PC-9 (cell line): Measurements from ENCODE around the gene CLIC6. TPM values are rescaled to one million over a fixed set of nuclear protein-coding genes. Genes with fewer than 3 reads are reported as not detected.

ENCODE experiments used
- Bru-seq: library from RNA; stranded (reverse); fragments of 400-500 nt; gene quantifications from one replicate; lab custom pipeline; 2021; lab: Mats Ljungman, UMichigan
- BruChase-seq, 2 experiments: library from RNA; stranded (reverse); fragments of 400-500 nt; gene quantifications; one replicate each; lab custom pipeline; 2021; lab: Mats Ljungman, UMichigan
- BruUV-seq: library from RNA; stranded (reverse); fragments of 400-500 nt; replicated peaks from 2 replicates; lab custom pipeline; 2021; lab: Mats Ljungman, UMichigan
- CTCF ChIA-PET: fragments of 300-600 bp; sonication (Branson Sonifier 250); formaldehyde crosslinking; loops from one replicate; lab custom pipeline; 2022; ENCODE audit warnings: antibody characterized with exemption; lab: Charles Lee
- POLR2A ChIA-PET: fragments of 300-600 bp; sonication (Branson Sonifier 250); formaldehyde crosslinking; loops from one replicate; lab custom pipeline; 2022; ENCODE audit warnings: antibody characterized with exemption; ENCODE audit not compliant: unreplicated experiment; lab: Charles Lee
- DNase-seq, 2 experiments: peaks; one replicate each; pipeline versions ENCODE4 v3.0.0 to v3.0.0-alpha.2; 2015 to 2022; ENCODE audit warnings: mixed read lengths in 1 of 2
- H2AFZ ChIP-seq: fragments of 200-600 bp; sonication (generic); 2 replicates; pipeline ENCODE4 v1.8.1; 2017; ENCODE audit warnings: antibody characterized with exemption
- H3F3A ChIP-seq: fragments of 200-600 bp; sonication (generic); 2 replicates; pipeline ENCODE4 v1.8.1; 2017; ENCODE audit warnings: antibody characterized with exemption, mild to moderate bottlenecking, low read depth; ENCODE audit not compliant: insufficient read depth
- H3K27ac ChIP-seq: fragments of 200-600 bp; sonication (generic); 2 replicates; pipeline ENCODE4 v1.6.1; 2016; ENCODE audit warnings: mixed run types
- H3K27me3 ChIP-seq: fragments of 200-600 bp; sonication (generic); 2 replicates; pipeline ENCODE4 v1.6.1; 2016; ENCODE audit warnings: low read depth, mixed run types; ENCODE audit not compliant: insufficient read depth
- H3K36me3 ChIP-seq: fragments of 200-600 bp; sonication (generic); 2 replicates; pipeline ENCODE4 v1.6.1; 2016; ENCODE audit warnings: low read depth, mixed run types
- H3K4me1 ChIP-seq: fragments of 200-600 bp; sonication (generic); replicated peaks from 2 replicates; pipeline ENCODE4 v1.6.1; 2016; ENCODE audit warnings: mixed run types; ENCODE audit not compliant: insufficient read depth
- H3K4me2 ChIP-seq: fragments of 200-600 bp; sonication (generic); 2 replicates; pipeline ENCODE4 v1.6.1; 2017; ENCODE audit warnings: mixed run types
- H3K4me3 ChIP-seq: fragments of 200-600 bp; sonication (generic); 2 replicates; pipeline ENCODE4 v1.6.1; 2016; ENCODE audit warnings: mixed run types
- H3K79me2 ChIP-seq: fragments of 200-600 bp; sonication (generic); 2 replicates; pipeline ENCODE4 v1.6.1; 2017; ENCODE audit warnings: low read depth, mixed run types
- H3K9me2 ChIP-seq: fragments of 200-600 bp; sonication (generic); 2 replicates; pipeline ENCODE4 v1.8.1; 2017; ENCODE audit warnings: mild to moderate bottlenecking; ENCODE audit not compliant: insufficient read depth
- H3K9me3 ChIP-seq: fragments of 200-600 bp; sonication (generic); 2 replicates; pipeline ENCODE4 v1.8.1; 2016; ENCODE audit warnings: low read depth; ENCODE audit not compliant: insufficient read depth
- H4K20me1 ChIP-seq: fragments of 200-600 bp; sonication (generic); 2 replicates; pipeline ENCODE4 v1.8.1; 2017; ENCODE audit not compliant: insufficient read depth
- EZH2 ChIP-seq: fragments of 200-600 bp; sonication (generic); IDR thresholded peaks from 2 replicates; pipeline ENCODE4 v1.8.0; 2017; ENCODE audit warnings: antibody characterized with exemption, low read depth
- intact Hi-C: fragments of 100-400 bp; cut with micrococcal nuclease; formaldehyde crosslinking; loops from one replicate; pipeline ENCODE4 v1.10.0; 2022; ENCODE audit not compliant: unreplicated experiment
- long read RNA-seq: library from polyadenylated mRNA; stranded (forward); transcript quantifications from one replicate; pipeline ENCODE4 v2.0.0, GENCODE V29; 2022
- total RNA-seq: library from RNA; stranded (reverse); gene quantifications from 2 replicates; pipeline ENCODE4 v1.2.3, GENCODE V29; 2021
- TF ChIP-seq, protein P1 (sequence below): fragments of 200-600 bp; sonication (generic); conservative IDR thresholded peaks from 2 replicates; pipeline ENCODE4 v1.6.1; 2017; ENCODE audit warnings: mixed run types, antibody characterized with exemption, mild to moderate bottlenecking, moderate library complexity

Gene CLIC6
- not detected in 2 replicates for total RNA-seq
- Bru-seq, nascent RNA = percentile 5 among the genes with signal in this experiment
- BruChase-seq, experiment 1, labeled RNA remaining after a 2-hour chase = percentile 5 among the genes with signal in this experiment
- percentile 5 among the genes with signal in this experiment for BruChase-seq, experiment 2, labeled RNA remaining after a 6-hour chase
- long read RNA-seq = 0 reads

DNA sequence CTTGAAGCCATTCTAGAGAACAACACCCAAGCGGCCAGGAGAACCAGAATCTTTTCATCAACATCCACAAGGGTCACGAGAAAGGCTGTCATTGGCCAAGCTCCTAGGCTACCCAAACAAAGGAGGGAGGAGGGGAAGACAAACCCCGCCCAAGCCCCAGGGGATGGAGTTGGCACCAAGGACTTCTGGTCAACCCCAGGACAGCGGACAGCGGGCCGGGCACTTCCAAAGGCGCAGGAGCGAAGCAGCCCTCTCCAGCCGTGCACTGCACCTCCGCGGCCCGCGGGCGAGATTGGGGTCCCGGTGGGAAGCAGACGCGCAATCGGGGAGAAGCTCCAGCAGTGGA, at the start of gene CLIC6:
Gene CLIC6, plus strand, starts transcription at position 192 of the 346 bp plus-strand sequence. CDS start 395 bp downstream, outside the sequence.
- Histone ChIP-seq H3K4me2 (no peak within 1 kb of the TSS), H3K9me3 (no peaks in the 10 kb centered on the region), H3F3A (no peaks in the 10 kb centered on the region), H3K79me2 (no peaks in the 10 kb centered on the region), H3K4me1 (no peaks in the 10 kb centered on the region), H3K9me2 (no peaks in the 10 kb centered on the region), H3K27me3 (peaks cover 22% of the 10 kb centered on the region), H4K20me1 (no peaks in the 10 kb centered on the region), H3K27ac (no peak within 1 kb of the TSS), H3K4me3 (no peak within 1 kb of the TSS), H2AFZ (no peak within 1 kb of the TSS), H3K36me3 (no peaks in the 10 kb centered on the region)
- ChIA-PET CTCF (no interaction called here), POLR2A (no interaction called here)
- intact Hi-C loops = no loop called here
- BruUV-seq = no TSS peak
- no peak for DNase-seq
- TF ChIP-seq, protein P1, sequence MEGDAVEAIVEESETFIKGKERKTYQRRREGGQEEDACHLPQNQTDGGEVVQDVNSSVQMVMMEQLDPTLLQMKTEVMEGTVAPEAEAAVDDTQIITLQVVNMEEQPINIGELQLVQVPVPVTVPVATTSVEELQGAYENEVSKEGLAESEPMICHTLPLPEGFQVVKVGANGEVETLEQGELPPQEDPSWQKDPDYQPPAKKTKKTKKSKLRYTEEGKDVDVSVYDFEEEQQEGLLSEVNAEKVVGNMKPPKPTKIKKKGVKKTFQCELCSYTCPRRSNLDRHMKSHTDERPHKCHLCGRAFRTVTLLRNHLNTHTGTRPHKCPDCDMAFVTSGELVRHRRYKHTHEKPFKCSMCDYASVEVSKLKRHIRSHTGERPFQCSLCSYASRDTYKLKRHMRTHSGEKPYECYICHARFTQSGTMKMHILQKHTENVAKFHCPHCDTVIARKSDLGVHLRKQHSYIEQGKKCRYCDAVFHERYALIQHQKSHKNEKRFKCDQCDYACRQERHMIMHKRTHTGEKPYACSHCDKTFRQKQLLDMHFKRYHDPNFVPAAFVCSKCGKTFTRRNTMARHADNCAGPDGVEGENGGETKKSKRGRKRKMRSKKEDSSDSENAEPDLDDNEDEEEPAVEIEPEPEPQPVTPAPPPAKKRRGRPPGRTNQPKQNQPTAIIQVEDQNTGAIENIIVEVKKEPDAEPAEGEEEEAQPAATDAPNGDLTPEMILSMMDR = no peak
- no peak for TF ChIP-seq EZH2

DNA sequence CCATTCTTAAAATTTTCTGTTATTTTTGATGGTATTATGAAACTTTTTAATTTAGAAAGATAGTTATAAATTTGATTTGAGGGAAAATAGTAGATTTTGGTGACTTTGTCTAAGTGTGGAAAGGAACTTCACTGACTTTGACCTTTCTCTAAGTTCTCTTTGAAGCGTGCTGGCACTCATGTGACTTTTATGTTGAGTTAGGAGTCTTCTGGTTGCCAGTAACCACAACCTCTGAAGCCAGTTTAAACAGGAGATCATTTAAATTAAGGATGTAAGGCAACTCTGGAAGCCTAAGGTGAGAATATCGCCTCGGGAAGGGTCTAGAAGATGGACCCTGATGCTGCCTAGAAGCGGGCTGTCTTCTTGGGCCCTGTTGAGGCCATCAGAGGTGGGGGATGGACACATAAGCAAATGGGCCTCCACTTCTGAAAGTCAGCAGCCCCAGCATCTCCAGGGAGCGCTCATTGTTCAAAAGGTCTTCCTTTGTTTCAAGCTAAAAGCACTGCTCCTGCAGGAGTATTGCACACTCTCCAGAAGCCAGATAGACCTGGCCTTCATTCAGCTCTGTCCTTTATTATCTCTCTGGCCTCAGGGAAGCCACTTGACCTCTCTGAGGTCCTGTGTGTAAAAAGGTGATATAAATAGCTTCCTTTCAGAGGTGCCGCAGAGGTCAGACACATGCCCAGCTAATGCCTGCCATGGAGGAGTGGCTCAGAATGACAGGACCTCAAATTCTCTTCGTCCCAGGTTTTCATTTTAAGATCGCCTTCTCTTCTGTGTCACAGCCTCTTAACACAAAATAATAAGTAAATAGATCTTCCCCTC, 48.7 kb upstream of the CLIC6 start:
- no peak overlapping the region; the same call in 1 of the 2 replicates for H2AFZ ChIP-seq
- H3K9me2 ChIP-seq = no peaks in the 10 kb centered on the region
- H3K4me1 ChIP-seq = peaks cover 3% of the 10 kb centered on the region; the same call in 1 of the 2 replicates
- H3F3A ChIP-seq = no peaks in the 10 kb centered on the region
- intact Hi-C loops = no loop called here
- BruUV-seq = no TSS peak
- H3K36me3 ChIP-seq = no peaks in the 10 kb centered on the region
- ChIA-PET CTCF (no interaction called here), POLR2A (no interaction called here)
- no peaks in the 10 kb centered on the region for H4K20me1 ChIP-seq
- H3K27me3 ChIP-seq = no peaks in the 10 kb centered on the region
- no peaks in the 10 kb centered on the region for H3K79me2 ChIP-seq
- no peak overlapping the region for H3K4me2 ChIP-seq
- H3K27ac ChIP-seq = no peak overlapping the region
- no peak for TF ChIP-seq EZH2
- TF ChIP-seq, protein P1 = no peak
- no peaks in the 10 kb centered on the region for H3K9me3 ChIP-seq
- no peak overlapping the region for H3K4me3 ChIP-seq
- DNase-seq = no peak

DNA sequence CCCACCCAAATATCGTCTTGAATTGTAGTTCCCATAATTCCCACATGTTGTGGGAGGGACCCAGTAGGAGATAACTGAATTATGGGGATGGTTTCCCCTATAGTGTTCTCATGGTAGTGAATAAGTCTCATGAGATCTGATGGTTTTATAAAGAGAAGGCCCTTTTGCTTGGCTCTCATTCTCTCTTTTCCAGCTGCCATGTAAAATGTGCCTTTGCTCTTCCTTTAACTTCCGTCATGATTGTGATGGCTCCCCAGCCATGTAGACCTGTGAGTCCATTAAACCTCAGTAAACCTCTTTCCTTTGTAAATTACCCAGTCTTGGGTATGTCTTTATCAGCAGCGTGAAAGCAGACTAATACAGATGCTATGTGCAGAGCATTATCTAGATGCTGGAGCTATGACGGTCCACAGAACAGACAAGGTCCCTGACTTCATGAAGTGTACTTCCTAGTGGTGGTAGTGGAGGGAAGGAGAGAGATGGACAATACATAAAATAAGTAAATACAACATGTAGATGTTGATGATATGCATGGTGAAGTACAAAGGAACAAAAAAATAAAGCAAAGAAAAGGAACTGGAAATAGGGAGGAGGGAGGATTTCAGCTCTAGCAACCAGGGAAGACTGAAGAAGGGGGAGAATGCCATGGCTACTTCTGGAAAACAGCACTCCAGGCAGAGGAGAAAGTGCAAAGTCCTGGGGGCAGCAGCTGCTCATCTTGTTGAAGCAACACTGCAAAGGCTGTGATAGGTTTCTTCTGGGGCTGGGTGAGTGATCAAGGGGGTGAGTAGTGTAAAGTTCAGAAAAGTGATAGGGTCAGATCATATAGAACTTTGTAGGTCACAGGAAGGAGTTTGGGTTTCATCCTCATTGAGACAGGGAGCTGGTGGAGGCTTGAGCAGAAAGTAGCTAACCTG, 47.1 kb upstream of the CLIC6 start:
- CTCF ChIA-PET = no interaction called here
- Histone ChIP-seq H2AFZ (no peak overlapping the region), H3K9me2 (no peaks in the 10 kb centered on the region), H3K79me2 (no peaks in the 10 kb centered on the region), H3K9me3 (no peaks in the 10 kb centered on the region), H3K4me3 (no peak overlapping the region), H4K20me1 (no peaks in the 10 kb centered on the region), H3K4me2 (no peak overlapping the region), H3K27ac (no peak overlapping the region), H3K27me3 (no peaks in the 10 kb centered on the region), H3K36me3 (no peaks in the 10 kb centered on the region), H3F3A (no peaks in the 10 kb centered on the region), H3K4me1 (no peaks in the 10 kb centered on the region)
- no peak for TF ChIP-seq EZH2
- TF ChIP-seq, protein P1 = no peak
- no TSS peak for BruUV-seq
- intact Hi-C loops = no loop called here
- DNase-seq = no peak
- POLR2A ChIA-PET = no interaction called here
